Tongue (tissue), 2 donors: Measurements from ENCODE around the gene THAP4. TPM values are rescaled to one million over a fixed set of nuclear protein-coding genes. Genes with fewer than 3 reads are reported as not detected.

ENCODE experiments used
- DNase-seq: peaks from one replicate; pipeline ENCODE4 v3.0.0-alpha.2; 2015
- total RNA-seq: library from RNA; depleted of rRNA; stranded (reverse); fragments of >200 nt; gene quantifications from one replicate; pipeline ENCODE4 v1.2.3, GENCODE V29; 2014

THAP4 gene
- total RNA-seq, 1 donor from 2014 or later, result 27.5 TPM

DNA sequence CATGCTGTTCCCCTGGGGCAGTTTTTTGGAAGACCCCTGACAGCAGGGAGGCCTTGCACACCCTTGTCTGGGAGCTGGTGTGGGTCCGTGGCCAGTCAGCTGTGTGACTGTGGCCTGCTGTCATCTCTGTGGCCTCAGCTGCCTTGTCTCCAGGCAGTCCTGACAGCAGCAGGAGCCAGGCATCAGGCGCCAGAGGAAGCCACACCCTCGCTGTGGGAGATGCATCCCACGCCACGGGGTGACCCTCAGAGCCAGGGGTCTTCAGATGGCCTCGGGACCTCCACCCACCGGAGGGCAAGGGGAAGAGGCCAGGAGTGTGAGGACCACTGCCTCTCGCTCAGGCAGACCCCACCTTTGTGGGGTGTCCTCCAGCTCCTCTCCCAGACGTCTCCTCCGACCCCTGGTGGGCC lies 73.4 kb downstream of the THAP4 start:
- no peak for DNase-seq

DNA sequence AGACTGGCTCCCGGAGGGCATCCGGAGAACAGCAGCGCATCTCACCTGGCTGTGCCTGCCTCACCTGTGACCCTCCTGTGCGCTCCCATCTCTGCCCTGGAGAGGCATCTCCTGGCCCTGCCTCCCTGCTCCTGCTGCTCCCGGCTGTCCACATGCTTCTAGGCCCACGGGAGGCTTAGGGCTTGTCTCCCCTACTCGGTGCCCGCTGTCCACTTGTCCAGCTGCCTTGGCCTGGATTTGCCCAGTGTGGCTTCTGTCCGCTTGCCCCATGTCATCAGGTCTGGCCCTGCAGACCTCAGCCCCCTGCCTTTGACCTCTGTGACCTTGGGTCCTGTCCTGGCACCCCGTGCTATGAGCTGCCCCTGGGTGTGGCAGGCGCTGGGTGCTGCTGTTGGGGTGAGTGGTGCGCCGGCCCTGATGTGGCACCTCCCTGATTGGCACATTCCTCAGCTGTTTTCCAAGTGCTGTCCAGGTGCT lies 73.9 kb downstream of the THAP4 start:
- DNase-seq, result no peak

DNA sequence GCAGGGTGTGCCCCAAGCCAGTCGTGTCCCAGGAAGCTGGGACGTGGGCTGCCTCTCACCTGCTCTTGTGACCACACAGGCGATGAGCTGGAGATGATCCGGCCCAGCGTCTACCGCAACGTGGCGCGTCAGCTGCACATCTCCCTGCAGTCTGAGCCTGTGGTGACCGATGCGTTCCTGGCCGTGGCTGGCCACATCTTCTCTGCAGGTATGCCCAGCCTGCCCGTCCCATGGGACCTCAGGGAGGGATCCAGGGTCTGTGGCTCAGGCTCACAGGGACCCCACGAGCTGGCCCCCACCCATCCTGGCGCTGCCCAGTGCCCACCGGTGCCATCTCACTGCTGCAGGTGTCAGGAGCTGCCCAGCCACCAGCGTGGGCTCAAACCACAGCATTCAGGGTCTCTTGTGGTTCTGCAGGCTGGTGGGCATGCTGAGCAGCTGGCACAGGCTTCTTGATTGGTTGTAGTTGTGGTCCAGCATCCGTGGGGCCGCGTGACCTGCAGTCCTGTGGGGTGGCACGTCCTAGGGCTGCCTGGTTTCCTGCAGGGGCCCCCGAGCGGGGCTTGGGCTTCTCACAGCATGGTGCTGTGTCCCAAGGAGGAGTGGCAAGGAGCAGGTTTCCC lies 74.6 kb downstream of the THAP4 start:
- DNase-seq, result no peak

DNA sequence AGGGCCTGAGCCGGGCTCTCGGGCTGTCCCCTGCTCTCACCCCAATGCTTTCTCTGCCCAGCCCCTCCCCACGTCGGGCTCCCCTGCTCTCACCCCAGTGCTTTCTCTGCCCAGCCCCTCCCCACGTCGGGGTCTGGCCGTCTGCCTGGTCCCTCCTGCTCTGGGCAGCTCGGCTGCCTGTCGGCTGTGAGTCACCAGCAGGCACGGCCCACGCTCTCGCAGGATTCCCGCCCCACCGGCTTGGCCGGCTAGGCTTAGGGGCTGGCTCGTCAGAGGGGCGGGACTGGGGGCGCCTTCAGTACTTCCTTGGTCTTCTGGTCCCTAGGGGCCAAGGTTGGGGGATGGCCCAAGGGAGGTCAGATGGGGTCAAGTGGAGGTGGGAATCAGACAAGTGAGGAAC lies 75.1 kb downstream of the THAP4 start:
- peak; percentile 65 for DNase-seq

DNA sequence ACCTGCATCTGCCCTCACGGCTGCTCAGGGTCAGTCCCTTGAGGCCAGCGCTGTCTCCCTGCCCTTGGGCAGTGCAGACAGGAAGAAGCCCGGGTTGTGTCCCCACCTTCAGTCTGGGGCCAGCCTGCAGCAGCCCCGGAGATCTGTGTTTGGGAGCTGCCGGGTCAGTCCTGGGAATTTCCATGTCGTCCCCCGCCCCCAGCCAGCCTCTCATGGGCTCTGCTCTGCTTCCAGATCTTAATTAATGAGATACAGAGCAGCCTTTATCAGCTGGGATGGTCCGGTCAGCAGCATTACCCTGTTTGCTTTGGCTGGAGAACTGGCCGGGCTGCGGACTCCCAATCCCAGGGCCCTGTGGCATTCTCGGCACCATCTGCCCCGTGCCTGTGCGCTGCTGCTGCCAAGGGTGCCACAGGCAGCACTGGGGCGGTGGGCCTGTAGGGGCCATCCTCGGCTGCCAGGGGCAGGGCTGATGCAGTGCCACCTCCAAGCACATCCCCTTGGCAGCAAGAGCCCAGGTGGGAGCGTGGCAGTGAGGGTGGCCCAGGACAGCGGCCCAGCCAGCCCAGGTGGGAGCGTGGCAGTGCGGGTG lies 76.0 kb downstream of the THAP4 start:
- DNase-seq, result no peak

DNA sequence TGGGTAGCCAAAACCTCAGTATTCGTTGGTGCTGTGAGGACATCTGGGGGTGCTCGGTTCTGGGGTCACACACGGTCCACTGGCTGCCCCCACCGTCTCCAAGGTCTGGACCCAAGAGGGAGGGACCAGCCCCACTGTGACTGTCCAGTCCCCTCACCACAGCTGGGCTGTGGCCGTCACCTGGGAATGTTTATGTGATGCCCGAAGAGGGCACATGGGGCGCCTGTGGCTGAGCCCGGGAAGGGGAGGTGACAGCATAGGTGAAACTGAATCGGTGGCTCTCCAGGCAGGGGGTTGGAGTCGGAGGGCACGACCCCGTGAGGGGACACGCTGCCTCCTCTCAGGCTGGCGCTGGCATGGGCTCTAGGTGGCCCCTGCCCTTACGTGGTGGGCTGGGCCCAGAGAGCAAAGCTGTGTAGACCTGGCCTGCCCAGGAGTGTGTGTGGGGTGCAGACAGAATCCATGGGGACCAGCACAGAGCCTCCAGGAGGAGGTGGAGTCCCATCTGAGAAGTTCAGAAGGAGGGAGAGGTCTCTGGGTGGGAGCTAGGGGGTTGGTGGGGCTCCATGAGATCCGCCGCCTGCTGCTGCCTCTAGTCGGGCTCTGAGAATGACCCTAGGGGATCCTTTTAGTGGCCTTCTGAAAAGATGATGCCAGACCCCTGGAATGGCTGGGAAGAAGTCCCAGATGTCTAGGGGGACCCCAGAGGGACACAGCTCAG lies 76.6 kb downstream of the THAP4 start:
- DNase-seq, result no peak

DNA sequence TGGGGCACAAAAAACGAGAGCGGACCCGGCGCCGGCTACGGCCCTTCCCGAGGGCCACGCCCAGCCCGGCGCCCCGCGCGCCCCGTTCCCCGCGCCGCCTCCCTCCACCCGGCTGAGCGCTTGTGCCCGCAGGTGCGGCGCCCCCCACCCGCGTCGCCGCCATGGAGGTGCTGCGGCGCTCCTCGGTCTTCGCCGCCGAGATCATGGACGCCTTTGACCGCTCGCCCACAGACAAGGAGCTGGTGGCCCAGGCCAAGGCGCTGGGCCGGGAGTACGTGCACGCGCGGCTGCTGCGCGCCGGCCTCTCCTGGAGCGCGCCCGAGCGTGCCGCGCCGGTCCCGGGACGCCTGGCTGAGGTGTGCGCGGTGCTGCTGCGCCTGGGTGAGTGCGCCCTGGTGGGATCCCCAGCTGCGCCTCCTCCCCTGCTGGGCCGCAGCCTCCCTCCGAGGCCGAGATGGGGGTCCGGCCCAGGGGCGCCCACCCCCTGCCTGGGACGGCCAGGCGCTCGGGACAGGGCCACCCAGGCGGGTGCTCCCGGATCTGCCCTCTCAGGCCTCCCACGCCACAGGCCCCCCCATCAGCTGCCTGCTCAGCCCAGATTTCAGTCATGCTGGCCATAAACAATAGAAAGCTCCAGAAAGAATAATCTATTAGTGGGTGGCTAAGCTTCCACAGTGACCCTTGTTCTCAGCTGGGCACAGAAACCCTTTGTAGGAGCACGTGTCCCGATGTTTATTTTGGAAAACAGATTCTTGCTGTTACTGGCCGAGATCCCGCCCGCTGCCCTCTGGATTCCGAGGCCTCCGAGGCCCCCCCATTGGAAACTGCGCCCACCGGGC lies 77.4 kb downstream of the THAP4 start:
- DNase-seq, result no peak

DNA sequence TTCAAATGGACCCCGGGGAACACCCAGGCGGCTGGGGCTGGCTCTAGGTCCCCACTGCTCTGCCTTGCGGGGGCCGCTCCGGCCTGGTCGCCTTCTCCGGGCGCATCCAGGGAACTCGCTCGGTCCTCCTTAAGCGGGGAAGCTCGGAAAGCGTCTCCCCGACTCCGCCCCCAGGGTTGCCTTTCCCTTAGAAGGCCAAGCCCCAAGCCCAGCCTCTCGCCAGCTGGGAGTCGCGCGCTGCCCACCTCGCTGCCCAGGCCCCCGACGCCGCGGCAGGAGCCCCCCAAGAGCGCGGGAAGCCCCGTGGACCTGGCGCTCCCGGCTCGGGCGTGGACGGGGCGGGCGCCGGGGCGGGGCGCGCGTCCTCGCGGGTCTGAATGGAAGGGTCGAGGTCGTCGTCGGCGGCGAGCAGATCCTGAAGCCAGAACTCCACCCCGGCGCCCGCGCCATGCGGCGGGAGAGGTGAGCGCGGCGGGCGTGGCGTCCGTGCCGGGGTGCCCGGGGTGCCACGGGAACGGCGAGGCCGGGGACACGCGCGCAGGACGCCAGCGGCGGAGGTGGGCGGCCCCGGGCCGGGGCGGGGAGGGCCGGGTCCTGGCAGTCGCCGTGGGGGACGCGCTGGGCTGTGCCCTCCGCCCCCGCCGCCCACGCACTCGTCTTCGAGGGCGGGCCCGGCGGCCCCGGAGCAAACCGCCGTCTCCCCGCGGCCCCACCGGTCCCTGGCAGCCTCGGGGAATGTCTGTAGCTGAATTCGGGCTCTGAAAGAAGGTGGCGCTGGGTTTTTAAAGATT lies 78.2 kb downstream of the THAP4 start, which contains the start of gene BOK:
Gene BOK (plus strand): TSS at position 214 of the 791 bp plus-strand sequence. CDS start 739 bp downstream, outside the sequence.
- DNase-seq, result peak; percentile 86

DNA sequence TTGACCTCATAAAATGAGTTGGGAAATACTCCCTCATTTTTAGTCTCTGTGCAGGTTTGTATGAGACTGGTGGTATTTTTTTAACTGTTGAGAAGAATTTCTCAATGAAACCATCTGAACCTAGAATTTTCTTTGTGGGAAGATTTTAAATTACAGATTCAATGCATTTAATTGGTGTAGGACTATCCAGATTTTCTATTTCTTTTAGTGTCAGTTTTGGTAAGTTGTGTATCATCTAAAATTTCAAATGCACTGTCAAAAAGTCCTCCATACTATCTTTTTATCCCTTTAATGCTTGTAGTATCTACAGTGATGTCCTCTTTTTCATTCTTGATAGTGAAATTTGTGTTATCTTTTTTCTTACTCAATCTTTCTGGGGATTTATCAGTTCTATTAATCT lies 80.2 kb downstream of the THAP4 start:
- no peak for DNase-seq

DNA sequence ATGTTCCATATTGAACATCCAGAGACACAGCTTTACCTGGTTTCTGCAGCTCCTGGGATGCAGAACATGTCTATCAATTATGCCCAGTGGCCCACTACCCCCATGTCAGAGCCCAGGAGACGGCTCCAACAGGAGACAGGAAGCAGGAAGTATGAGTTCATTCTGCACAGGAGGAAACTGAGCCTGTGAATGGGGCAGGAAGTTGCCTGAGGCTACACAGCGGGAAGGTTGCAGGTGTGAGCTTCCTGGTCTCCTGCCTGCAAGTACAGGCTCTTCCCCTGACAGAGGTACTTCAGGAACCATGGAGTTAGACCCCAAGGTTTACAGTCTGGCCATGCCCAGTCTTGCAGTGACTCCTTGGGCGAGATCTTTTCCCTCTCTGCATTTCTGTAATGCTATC lies 81.2 kb downstream of the THAP4 start:
- DNase-seq, result no peak

DNA sequence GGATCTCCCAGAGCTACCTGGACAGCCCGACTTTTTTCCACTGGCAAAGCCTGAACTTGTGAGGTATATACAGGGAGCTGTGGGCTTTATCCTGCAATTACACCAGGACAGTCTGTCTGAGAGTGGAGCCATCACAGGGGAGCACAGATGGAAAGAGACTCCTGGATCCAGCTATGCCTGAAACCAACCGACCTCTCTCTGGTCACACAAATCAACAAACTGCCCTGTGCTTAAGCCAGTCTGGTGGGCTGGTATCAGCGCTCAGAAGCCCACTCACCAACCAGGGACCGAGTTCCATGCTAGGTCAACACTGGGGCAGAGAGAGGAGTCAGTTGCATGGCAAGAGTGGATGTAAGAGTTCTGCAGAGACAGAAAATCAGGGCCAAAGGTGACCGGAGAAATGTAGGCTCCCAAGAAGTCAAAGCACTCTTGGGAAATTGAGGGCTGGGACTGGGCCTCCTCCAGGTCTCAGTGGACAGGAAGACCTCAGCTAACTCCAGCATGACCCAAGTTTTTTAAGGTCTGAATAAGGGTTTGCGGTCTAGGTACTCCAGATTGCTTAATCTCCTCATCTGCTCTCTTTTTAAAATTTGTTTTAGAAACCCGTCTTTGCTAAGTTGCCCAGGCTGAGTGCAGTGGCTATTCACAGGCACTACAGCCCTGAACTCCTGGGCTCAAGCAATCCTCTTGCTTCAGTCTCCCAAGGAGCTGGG lies 82.2 kb downstream of the THAP4 start:
- no peak for DNase-seq

DNA sequence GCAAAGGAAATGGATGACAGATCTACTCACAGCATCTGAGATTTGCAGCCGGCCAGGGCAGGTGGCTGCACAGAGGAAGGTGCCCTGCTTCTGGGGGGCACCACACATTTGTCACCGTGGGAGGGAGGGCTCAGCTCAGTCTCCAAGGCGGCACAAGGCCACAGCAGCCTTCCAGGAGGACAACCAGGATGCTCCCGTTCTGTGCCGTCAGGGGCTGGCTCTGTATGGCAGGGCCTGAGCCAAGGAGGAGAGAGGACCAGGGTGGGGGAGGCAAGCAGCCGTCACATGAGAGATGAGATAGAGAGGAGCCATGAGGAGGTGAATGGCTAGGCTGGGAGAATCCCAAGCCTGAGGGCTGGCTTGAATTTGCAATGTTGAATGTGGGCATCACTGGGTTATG lies 83.0 kb downstream of the THAP4 start:
- no peak for DNase-seq

DNA sequence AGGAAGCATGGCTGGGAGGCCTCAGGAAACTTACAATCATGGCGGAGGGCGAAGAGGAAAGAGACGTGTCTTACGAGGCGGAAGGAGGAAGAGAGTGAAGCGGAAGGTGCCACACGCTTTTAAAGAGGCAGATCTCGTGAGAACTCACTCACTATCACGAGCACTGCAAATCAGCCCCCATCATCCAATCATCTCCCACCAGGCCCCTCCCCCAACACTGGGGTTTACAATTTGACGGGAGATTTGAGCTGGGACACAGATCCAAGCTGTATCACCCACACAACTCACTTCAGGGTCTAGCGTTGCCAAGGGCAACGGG lies 83.5 kb downstream of the THAP4 start:
- no peak for DNase-seq

DNA sequence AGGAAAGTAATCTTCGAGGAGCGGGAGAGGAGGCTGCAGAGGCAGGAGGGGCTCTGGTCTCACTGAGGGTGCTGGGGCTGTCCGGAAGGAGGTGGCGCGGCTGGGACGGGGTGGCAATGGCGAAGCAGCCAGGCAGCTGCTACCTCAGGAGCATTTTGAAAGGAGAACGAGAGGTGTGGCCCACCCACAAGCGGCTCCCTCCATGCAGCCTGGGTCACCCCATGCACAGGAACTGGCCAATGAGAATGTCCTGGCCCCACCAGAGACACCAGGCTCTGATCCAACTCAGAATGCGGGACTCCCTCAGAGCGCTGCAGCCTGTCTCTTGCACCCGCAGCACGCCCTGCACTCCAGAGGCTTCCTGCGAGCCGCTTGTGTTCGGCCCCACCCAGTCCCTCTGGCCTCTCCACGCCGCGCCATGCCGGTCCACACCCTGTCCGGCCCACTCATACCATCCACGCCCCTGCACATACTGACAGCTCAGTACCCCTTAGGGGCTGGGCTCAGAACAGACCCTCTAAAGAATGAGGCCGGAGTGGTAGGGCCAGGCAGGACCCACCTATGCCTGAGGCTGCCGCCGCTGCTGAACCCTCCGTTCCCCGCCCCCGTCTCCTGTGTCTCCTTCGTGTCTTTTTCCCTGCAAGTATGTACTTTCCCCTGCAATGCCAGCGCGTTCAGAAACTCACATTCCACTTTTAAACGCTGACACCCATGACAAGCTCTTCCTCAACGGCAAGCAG lies 84.8 kb downstream of the THAP4 start:
- DNase-seq, result no peak

DNA sequence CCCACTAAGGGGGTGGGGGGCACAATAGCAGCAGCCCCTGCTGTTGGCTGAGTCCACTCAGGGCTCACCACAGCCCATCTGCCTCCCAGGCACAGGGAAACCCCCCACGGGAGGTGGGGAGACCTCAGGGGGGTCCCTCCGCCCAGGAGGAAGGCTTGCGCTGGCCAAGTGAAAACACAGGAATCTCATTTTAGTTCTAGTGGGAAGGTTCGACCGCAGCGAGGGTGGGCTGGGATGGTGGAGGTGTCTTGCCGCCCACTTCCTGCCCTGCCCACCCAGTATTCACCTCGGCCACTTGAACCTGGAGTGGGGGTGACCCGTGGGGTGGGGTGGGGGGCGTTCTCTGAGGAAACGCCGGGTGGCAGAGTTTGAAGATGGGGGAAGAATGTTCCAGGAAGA lies 85.4 kb downstream of the THAP4 start:
- no peak for DNase-seq

DNA sequence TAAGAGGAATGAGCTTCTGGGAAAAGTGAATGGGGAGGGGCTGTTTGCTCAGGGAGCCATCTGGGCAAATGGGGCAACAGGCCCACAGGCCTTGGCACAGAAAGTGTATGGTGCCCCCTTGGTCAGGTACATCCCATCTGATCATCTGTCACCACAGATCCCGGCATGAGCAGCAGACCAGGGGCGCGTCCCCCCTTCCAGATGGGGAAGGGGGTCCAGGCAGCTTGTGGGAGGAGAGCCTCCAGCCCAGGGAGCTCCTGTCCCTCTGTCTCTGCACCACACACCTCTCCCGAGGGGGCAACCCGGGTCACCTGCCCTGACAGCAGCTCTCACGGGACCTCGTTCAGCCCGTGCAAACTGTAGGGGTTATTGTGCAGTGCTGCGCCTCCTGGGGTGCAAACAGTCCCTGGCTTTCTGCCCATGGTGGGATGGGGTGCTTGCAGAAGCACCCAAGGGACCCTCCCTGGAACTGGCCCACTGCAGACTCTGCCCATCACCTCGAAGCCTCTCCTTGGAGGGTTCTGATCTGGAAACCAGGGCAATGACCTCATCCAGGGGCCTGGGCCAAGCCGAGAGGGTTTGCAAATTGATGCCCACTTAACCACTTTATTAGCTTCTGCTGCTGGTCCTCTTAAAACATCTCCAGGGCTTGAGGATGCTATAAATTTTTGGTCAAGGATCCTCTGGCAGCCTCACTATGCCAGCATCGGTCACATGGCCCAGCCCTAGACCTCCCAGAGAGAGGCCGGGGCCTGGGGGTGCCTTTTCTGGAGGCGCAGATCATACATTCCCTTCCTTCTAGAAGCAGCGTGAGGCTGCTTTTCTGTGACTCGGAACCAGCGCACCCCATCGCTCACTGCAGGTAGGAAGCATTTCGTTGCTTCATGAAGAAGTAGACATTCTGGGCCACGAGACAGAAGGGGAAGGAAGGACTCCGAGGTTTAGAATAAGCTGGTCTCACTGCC lies 86.1 kb downstream of the THAP4 start:
- no peak for DNase-seq

DNA sequence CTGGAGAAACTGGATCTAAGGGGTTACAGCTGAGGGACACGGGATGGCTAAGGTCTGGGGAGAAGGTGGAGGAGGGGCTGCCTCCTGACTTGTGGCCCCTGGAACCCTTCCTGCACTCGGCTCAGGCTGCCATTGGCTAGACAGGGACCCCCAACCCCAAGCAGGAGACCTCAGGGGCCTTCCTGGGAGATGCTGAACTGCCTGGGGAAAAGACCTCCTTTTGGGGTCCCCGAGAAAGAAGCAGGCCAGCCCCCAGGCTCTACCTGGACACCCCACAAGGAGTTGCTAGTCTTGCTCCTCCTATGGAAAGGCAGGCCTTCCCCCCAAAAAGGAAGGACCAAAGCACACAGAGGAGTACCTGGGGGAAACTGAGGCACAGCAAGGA lies 88.5 kb downstream of the THAP4 start:
- no peak for DNase-seq

DNA sequence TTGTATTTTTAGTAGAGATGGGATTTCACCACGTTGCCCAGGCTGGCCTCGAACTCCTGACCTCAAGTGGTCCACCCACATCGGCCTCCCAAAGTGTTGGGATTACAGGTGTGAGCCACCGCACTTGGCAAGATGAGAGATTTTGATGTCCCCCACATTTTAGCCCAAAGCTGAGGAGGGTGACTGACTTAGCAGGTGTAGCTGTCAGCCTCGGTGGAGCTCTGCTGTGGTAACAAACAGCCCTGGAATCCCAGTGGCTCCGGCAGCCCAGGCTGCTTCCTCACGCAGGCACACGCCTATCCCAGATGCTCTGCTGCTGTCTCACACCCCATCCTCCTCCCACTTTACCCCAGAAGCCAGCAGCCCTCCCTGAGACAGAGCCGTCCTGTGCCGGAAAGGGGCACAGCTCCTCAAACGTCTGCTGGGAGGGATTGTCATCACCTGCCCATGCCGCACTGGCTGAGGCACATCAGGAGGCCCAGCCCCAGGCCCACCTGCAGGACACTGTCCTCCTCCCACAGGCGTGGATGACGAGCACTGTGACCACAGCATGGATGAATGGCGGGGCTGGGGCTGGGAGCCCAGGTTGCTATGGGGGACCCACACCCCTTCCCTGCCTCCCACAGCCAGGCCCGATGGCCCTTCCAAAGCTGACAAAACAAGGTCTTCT lies 89.0 kb downstream of the THAP4 start:
- no peak for DNase-seq
